ENCODE results near the gene EFEMP2.

GRCh38 chr11:65898656-65899355 is 26.2 kb upstream of the EFEMP2 start:
- no peak for TF ChIP-seq POLR2A (IDR thresholded peaks at IDR 0.05)
- TF ChIP-seq, protein P1, sequence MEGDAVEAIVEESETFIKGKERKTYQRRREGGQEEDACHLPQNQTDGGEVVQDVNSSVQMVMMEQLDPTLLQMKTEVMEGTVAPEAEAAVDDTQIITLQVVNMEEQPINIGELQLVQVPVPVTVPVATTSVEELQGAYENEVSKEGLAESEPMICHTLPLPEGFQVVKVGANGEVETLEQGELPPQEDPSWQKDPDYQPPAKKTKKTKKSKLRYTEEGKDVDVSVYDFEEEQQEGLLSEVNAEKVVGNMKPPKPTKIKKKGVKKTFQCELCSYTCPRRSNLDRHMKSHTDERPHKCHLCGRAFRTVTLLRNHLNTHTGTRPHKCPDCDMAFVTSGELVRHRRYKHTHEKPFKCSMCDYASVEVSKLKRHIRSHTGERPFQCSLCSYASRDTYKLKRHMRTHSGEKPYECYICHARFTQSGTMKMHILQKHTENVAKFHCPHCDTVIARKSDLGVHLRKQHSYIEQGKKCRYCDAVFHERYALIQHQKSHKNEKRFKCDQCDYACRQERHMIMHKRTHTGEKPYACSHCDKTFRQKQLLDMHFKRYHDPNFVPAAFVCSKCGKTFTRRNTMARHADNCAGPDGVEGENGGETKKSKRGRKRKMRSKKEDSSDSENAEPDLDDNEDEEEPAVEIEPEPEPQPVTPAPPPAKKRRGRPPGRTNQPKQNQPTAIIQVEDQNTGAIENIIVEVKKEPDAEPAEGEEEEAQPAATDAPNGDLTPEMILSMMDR (IDR thresholded peaks at IDR 0.05): no peak
